Stomach smooth muscle (tissue), 2 donors: ENCODE results near the gene HOXC12.

Experiments used
- H3K27ac ChIP-seq: one replicate; pipeline ENCODE4 v1.7.0; 2013; ENCODE audit warnings: mild to moderate bottlenecking, low read length, inconsistent platforms
- H3K27me3 ChIP-seq, 2 donors: one replicate each; pipeline ENCODE4 v1.7.0; 2013; ENCODE audit warnings: low read length in 2 of 2; ENCODE audit not compliant: insufficient read depth in 2 of 2, control insufficient read depth in 1 of 2
- H3K36me3 ChIP-seq, 2 donors: one replicate each; pipeline ENCODE4 v1.7.0; 2013; ENCODE audit warnings: low read length in 2 of 2; ENCODE audit not compliant: control insufficient read depth in 2 of 2, insufficient read depth in 2 of 2
- H3K4me1 ChIP-seq: one replicate; pipeline ENCODE4 v1.7.0; 2013; ENCODE audit warnings: low read length; ENCODE audit not compliant: control insufficient read depth, insufficient read depth
- H3K4me3 ChIP-seq, 2 donors: one replicate each; pipeline ENCODE4 v1.7.0; 2013; ENCODE audit warnings: low read length in 2 of 2
- H3K9ac ChIP-seq, 2 donors: one replicate each; pipeline ENCODE4 v1.7.0; 2013; ENCODE audit warnings: low read length in 2 of 2, mild to moderate bottlenecking in 1 of 2
- H3K9me3 ChIP-seq, 2 donors: one replicate each; pipeline ENCODE4 v1.7.0; 2013; ENCODE audit warnings: low read length in 2 of 2; ENCODE audit not compliant: control insufficient read depth in 2 of 2
- donor health status: healthy.
- donor health status: Pancreatic carcinoma.

Gene HOXC12

DNA sequence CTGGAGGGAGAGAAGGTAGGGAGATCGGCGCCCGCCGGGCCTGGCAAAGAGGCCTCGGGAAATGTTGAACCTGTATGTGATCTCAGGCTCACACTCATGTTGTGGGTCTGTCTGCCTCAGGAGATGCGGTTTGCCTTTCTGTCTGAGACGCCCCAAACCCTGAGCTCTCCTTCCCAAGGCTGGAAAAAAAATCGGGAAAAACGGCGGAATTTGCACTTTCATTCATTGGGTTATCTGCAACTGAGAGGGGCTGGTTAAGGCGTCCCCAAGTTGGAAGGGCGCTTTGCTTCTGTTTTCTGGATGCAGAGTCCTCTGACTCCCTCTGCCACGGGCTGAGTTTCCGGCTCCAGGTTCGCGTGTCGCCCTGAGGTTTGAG lies 40.3 kb downstream of the HOXC12 start:
- Histone ChIP-seq H3K9me3 (peaks cover 0 to 4% of the 10 kb centered on the region in 2 donors), H3K36me3 (no peaks in the 10 kb centered on the region), H3K4me3 (peak overlapping the region in 1 of 2 donors; percentile 68), H3K27me3 (peaks cover 89 to 99% of the 10 kb centered on the region in 2 donors), H3K27ac (no peak overlapping the region), H3K4me1 (peaks cover 25% of the 10 kb centered on the region), H3K9ac (no peak overlapping the region)

- H3K9me3 ChIP-seq, result peaks cover 0 to 4% of the 10 kb centered on the region in 2 donors
- peaks cover 88 to 99% of the 10 kb centered on the region in 2 donors for H3K27me3 ChIP-seq
- peak overlapping the region in 1 of 2 donors; percentile 50 for H3K9ac ChIP-seq
- H3K4me1 ChIP-seq, result peaks cover 31% of the 10 kb centered on the region
- peak overlapping the region; percentile 68 to 71 for H3K4me3 ChIP-seq
- no peak overlapping the region for H3K27ac ChIP-seq
- no peaks in the 10 kb centered on the region for H3K36me3 ChIP-seq
Observed at GRCh38 chr12:53995378-53996239, 40.9 kb downstream of the HOXC12 start.

DNA sequence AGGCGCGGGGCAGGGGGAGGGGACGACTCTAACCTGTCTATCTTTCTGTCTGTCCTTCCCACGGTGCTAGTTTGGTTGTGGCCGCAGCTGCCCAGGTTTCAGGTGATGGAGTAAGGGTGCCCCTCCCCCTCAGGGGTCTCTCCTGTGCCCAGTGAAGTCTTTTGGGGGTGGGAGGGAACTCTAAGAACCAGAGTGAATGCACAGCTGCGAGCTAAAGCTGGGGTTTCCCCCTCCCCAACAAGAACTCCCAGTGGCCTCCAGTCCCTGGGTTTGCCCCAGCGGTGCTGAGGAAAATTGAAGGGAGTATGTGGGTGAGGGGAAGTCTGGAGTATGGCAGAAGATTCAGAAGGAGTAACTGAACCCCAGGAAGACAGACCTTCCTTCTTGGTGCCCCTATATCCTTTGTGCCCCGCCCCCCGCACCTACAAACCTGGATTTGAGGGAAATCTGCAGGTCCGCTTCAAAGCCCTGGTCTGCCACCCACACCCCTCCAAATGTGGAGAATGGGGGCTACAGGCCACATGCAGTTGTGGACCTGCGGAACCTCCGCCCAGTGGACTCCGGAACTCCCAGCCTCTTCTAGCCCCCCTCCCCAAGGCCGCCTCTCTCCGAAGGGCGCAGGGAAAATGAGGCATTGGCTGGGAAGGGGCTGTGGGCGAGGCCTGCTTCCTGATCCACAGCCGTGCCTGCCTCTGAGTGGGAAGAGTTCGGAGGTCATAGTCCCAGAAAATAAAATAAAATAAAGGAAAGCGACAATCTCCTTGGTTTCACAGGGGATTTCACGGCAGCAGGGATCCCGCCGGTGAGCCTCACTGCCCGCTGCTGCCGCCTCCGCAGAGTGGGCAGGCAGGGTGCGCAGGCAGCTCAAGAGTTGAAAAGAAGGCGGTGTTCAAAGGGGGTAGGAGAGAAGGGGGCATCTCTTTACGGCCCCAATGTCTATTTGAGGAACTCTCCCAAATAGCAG lies 41.8 kb downstream of the HOXC12 start:
- H3K9ac ChIP-seq, result peak overlapping the region in 1 of 2 donors; percentile 50

DNA sequence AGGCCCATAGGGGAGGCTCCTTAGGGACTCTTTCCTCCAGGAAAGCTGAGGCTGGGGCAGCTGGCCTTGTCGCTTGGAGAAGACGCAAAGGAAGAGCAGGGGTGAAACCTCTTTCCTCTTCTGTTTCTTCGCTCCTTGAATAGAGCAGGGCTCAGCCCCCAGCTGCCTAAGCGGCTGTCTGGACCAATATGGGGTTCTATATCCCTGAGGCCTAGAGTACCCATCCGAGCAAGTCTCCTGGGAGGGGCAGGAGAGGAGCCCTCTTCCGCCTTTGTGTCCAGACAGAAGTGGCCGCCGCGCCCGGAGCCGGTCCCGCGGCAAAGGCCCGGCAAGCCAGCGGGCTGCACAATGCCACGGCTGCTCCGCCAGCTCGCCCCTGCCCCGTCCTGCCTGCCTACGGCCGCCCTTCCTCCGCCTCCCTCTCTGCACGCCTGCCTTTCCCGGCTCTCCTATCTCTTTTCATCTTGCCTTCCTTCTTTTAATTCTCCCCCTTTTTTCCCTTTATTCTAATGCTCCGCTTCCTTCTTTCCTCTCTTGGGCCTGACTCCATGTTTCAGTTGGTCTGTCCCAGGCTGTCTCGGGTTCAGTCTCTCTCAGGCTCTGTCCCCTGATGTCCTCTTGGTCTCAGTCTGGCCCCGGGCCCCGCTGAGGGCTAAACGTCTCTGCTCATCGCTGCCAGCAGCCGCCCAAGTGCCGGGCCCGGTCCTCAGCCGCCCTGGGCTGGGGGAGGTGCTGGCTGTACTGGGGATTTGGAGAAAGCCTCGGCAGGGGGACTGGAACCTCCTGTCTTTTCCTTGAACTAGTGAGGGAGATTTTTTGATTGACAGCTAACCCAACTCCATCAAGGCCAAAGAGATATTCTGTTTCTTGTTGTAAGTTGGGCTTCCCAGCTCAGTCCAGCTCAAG lies 42.8 kb downstream of the HOXC12 start:
- no peak overlapping the region for H3K27ac ChIP-seq
- no peaks in the 10 kb centered on the region for H3K36me3 ChIP-seq
- H3K4me1 ChIP-seq, result peaks cover 32% of the 10 kb centered on the region
- no peak overlapping the region for H3K4me3 ChIP-seq
- H3K27me3 ChIP-seq, result peaks cover 87 to 99% of the 10 kb centered on the region in 2 donors
- peaks cover 0 to 4% of the 10 kb centered on the region in 2 donors for H3K9me3 ChIP-seq
- no peak overlapping the region for H3K9ac ChIP-seq

More for the DNA sequence above, 41.8 kb downstream of the HOXC12 start:
- Histone ChIP-seq H3K27ac (no peak overlapping the region), H3K9me3 (peaks cover 0 to 4% of the 10 kb centered on the region in 2 donors), H3K4me3 (peak overlapping the region; percentile 68 to 71), H3K36me3 (no peaks in the 10 kb centered on the region), H3K4me1 (peaks cover 32% of the 10 kb centered on the region), H3K27me3 (peaks cover 88 to 99% of the 10 kb centered on the region in 2 donors)

GRCh38 chr12:53998110-53998899 lies 43.6 kb downstream of the HOXC12 start:
- Histone ChIP-seq H3K27ac (no peak overlapping the region), H3K27me3 (peaks cover 87 to 97% of the 10 kb centered on the region in 2 donors), H3K36me3 (no peaks in the 10 kb centered on the region), H3K9ac (no peak overlapping the region), H3K4me1 (peaks cover 32% of the 10 kb centered on the region), H3K9me3 (peaks cover 0 to 3% of the 10 kb centered on the region in 2 donors), H3K4me3 (no peak overlapping the region)

- peaks cover 86 to 95% of the 10 kb centered on the region in 2 donors for H3K27me3 ChIP-seq
- H3K36me3 ChIP-seq, result no peaks in the 10 kb centered on the region
- H3K9ac ChIP-seq, result no peak overlapping the region
- H3K4me3 ChIP-seq, result no peak overlapping the region
- peaks cover 31% of the 10 kb centered on the region for H3K4me1 ChIP-seq
- H3K9me3 ChIP-seq, result no peaks in the 10 kb centered on the region
- no peak overlapping the region for H3K27ac ChIP-seq
Observed at GRCh38 chr12:53998900-53999236, 44.2 kb downstream of the HOXC12 start.

DNA sequence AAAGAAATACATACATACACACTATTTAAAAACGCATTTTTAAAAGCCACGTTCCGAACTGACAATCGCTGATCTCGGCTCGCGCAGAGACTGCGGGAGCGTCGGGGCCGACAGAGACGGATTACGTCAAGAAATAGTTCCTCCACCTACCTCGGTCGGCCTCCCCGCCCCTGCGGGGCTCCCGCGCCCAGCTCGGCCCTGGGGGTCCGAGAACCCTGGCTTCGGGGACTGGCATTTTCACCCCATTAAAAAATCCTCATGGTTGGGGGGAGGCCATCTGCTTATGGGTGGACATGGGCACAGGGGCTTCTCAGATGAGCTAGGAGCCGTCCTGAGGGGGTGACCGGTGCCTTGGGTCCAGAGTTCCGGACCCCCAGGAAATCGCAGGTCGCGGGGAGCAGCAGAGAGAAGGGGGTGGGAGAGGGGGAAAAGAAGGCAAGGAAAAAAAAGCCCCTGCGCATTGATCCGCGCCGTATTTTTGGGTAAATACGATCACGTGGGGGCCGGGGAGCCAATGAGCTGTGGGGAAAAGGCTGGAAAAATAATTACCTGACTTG lies 44.9 kb downstream of the HOXC12 start:
- no peak overlapping the region for H3K9ac ChIP-seq
- peaks cover 25% of the 10 kb centered on the region for H3K4me1 ChIP-seq
- H3K4me3 ChIP-seq, result peak overlapping the region in 1 of 2 donors; percentile 8

DNA sequence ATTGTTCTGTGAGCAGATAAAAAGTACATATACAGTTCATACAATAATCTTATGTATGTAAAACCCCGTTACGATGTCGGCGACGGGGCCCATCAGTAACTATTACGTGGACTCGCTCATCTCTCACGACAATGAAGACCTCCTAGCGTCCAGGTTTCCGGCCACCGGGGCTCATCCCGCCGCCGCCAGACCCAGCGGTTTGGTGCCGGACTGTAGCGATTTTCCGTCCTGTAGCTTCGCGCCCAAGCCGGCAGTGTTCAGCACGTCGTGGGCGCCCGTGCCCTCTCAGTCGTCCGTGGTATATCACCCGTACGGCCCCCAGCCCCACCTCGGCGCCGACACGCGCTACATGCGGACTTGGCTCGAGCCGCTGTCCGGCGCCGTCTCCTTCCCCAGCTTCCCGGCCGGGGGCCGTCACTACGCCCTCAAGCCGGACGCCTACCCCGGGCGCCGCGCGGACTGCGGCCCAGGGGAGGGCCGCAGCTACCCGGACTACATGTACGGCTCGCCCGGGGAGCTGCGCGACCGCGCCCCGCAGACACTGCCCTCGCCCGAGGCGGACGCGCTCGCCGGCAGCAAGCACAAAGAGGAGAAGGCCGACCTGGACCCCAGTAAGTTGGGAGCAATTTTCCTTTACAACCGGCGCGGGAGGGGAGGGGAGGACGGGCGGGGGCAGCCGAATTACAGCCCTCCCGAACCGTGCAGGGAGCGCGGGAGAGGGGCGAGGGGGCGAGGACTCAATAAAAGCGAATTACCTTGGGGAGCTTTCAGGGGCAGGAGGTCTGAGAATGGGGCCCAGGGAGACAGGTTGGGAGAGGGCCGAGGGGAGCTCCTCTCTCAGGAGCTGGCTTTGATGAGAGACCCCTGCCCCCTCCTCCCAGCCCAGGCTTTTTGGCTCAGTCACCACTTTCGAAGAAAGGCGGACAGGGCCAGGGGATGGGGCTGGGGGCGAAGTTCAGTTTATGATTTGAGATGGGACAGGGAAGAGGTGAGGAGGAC lies 45.7 kb downstream of the HOXC12 start, which contains the start of gene HOXC9:
HOXC9 (plus strand) TSS at position 46 of the 999 bp plus-strand sequence; CDS start at position 74, 28 bp downstream.
- Histone ChIP-seq H3K4me1 (peaks cover 19% of the 10 kb centered on the region), H3K27ac (no peak within 1 kb of the TSS)

More for the DNA sequence above, 44.9 kb downstream of the HOXC12 start:
- H3K27ac ChIP-seq, result no peak overlapping the region
- no peaks in the 10 kb centered on the region for H3K9me3 ChIP-seq
- H3K27me3 ChIP-seq, result peaks cover 86 to 95% of the 10 kb centered on the region in 2 donors
- no peaks in the 10 kb centered on the region for H3K36me3 ChIP-seq

More for the DNA sequence above, 45.7 kb downstream of the HOXC12 start, which contains the start of gene HOXC9:
- Histone ChIP-seq H3K4me3 (peak within 1 kb of the TSS in 1 of 2 donors; percentile 54), H3K9ac (no peak within 1 kb of the TSS), H3K27me3 (peaks cover 86 to 95% of the 10 kb centered on the region in 2 donors), H3K36me3 (no peaks in the 10 kb centered on the region), H3K9me3 (no peaks in the 10 kb centered on the region)
